Panc1 (cell line): ENCODE measurements around the gene APOC3. TPM values are rescaled to one million over a fixed set of nuclear protein-coding genes. Genes with fewer than 3 reads are reported as not detected.

ENCODE experiments used
- ATAC-seq: fragments of 200-7000 bp; cut with Tn5 transposase; 2 replicates; pipeline ENCODE4 v1.9.1; 2020; ENCODE audit warnings: mild to moderate bottlenecking, moderate library complexity
- BruUV-seq: library from RNA; stranded (reverse); fragments of 400-500 nt; replicated peaks from 2 replicates; lab custom pipeline; 2021; lab: Mats Ljungman, UMichigan
- CTCF ChIA-PET: fragments of 300-600 bp; sonication (Branson Sonifier 250); formaldehyde crosslinking; loops from one replicate; lab custom pipeline; 2022; ENCODE audit warnings: antibody characterized with exemption; lab: Charles Lee
- POLR2A ChIA-PET: fragments of 300-600 bp; sonication (Branson Sonifier 250); formaldehyde crosslinking; loops from one replicate; lab custom pipeline; 2022; ENCODE audit warnings: antibody characterized with exemption; lab: Charles Lee
- DNase-seq: peaks from one replicate; pipeline ENCODE4 v3.0.0-alpha.2; 2010; ENCODE audit warnings: low read depth, low spot score
- H3K27ac ChIP-seq: 2 replicates; pipeline ENCODE4 v1.5.1; 2011; ENCODE audit warnings: mild to moderate bottlenecking, low read length, inconsistent platforms
- H3K27me3 ChIP-seq: fragments of 200-500 bp; sonication (Bioruptor generic); 2 replicates; pipeline ENCODE4 v1.6.0; 2014; ENCODE audit warnings: low read length, inconsistent platforms; ENCODE audit not compliant: control insufficient read depth, insufficient read depth
- H3K36me3 ChIP-seq: fragments of 200-500 bp; sonication (Bioruptor generic); 2 replicates; pipeline ENCODE4 v1.5.1; 2014; ENCODE audit warnings: inconsistent platforms, mild to moderate bottlenecking, low read length, moderate library complexity; ENCODE audit not compliant: control insufficient read depth, insufficient read depth
- H3K4me1 ChIP-seq: 2 replicates; pipeline ENCODE4 v1.5.1; 2011; ENCODE audit warnings: inconsistent platforms, mild to moderate bottlenecking, low read length, moderate library complexity; ENCODE audit not compliant: control insufficient read depth, insufficient read depth
- H3K4me3 ChIP-seq, 2 experiments: 2 replicates each; pipeline ENCODE4 v1.5.1; 2011 to 2012; ENCODE audit warnings: low read depth in 2 of 2, low read length in 2 of 2, mild to moderate bottlenecking in 2 of 2, inconsistent platforms in 1 of 2, moderate library complexity in 1 of 2
- H3K9me3 ChIP-seq: fragments of 200-500 bp; sonication (Bioruptor generic); 2 replicates; pipeline ENCODE4 v1.5.1; 2014; ENCODE audit warnings: low read depth, mild to moderate bottlenecking, inconsistent platforms, low read length, moderate library complexity; ENCODE audit not compliant: control insufficient read depth, insufficient read depth
- CTCF ChIP-seq: fragments of 450-650 bp; IDR thresholded peaks from 2 replicates; pipeline ENCODE4 v1.5.1; 2017; ENCODE audit warnings: mild to moderate bottlenecking
- POLR2AphosphoS5 ChIP-seq: IDR thresholded peaks from 2 replicates; pipeline ENCODE4 v1.6.1; 2012; ENCODE audit warnings: mild to moderate bottlenecking, low read depth, low read length, moderate library complexity
- REST ChIP-seq, 2 experiments: IDR thresholded peaks; 2 replicates each; pipeline ENCODE4 v1.6.1; 2011 to 2012; ENCODE audit warnings: low read depth in 2 of 2, control low read depth in 1 of 2, low read length in 1 of 2, mild to moderate bottlenecking in 1 of 2, moderate library complexity in 1 of 2; ENCODE audit not compliant: insufficient read depth in 1 of 2
- SIN3A ChIP-seq: IDR thresholded peaks from 2 replicates; pipeline ENCODE4 v1.6.1; 2012; ENCODE audit warnings: low read depth, mild to moderate bottlenecking, low read length, moderate library complexity, borderline replicate concordance; ENCODE audit not compliant: insufficient read depth
- TCF7L2 ChIP-seq: IDR thresholded peaks from 2 replicates; pipeline ENCODE4 v1.6.1; 2011; ENCODE audit warnings: mild to moderate bottlenecking, low read depth, low read length, inconsistent platforms
- in situ Hi-C: cut with HindIII; loops from 2 replicates; pipeline ENCODE4 v1.10.0; 2016; ENCODE audit warnings: low sequenced_read_pairs, low pct_unique_long_range_greater_than_20kb
- intact Hi-C: fragments of 100-400 bp; cut with micrococcal nuclease; formaldehyde crosslinking; loops from one replicate; pipeline ENCODE4 v1.10.0; 2022; ENCODE audit not compliant: unreplicated experiment
- total RNA-seq: library from RNA; stranded (reverse); gene quantifications from one replicate; pipeline ENCODE4 v1.2.1, GENCODE V29; 2021; ENCODE audit not compliant: unreplicated experiment

Gene APOC3
- total RNA-seq, 1 experiment from 2014 or later, result 1.2 TPM

DNA sequence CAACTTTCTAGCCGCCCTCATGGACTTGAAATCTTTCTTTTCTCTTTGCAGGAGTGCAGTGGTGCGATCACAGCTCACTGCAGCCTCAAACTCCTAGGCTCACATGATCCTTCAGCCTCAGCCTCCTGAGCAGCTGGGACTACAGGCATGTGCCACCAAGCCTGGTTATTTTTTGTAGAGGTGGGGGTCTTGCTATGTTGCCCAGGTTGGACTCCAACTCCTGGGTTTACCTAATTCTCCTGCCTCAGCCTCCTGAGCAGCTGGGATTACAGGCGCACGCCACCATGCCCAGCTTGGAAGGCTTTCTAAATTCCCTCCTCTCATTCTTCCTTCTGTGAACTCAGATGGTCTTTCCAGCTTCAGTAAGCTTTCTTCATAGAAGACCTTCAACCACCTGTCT lies 12.4 kb downstream of the APOC3 start:
- POLR2A ChIA-PET, result no interaction called here
- no peaks in the 10 kb centered on the region; the same call in 1 of the 2 replicates for H3K36me3 ChIP-seq
- CTCF ChIA-PET, result interaction anchor here (0.7 kb wide), 1 partner anchor 29 kb away, joined by 6 read pairs; no protein-coding TSS in a partner anchor
- no peak overlapping the region for H3K4me3 ChIP-seq
- intact Hi-C loops, result no loop called here
- H3K27me3 ChIP-seq, result no peaks in the 10 kb centered on the region
- ATAC-seq (no peak), DNase-seq (no peak)
- BruUV-seq, result no TSS peak
- H3K9me3 ChIP-seq, result no peaks in the 10 kb centered on the region
- in situ Hi-C loops, result no loop called here
- no peaks in the 10 kb centered on the region for H3K4me1 ChIP-seq
- no peak overlapping the region for H3K27ac ChIP-seq
- TF ChIP-seq SIN3A (no peak), POLR2AphosphoS5 (no peak)

- Histone ChIP-seq H3K27ac (no peak overlapping the region), H3K4me1 (no peaks in the 10 kb centered on the region), H3K4me3 (no peak overlapping the region), H3K9me3 (no peaks in the 10 kb centered on the region), H3K36me3 (no peaks in the 10 kb centered on the region; the same call in 1 of the 2 replicates), H3K27me3 (no peaks in the 10 kb centered on the region)
- in situ Hi-C loops (no loop called here), intact Hi-C loops (no loop called here)
- CTCF ChIA-PET, result no interaction called here
- ATAC-seq, result no peak
- TF ChIP-seq REST (IDR thresholded peaks at IDR 0.05; ENCODE audit: insufficient read depth in 1 of 2, low read depth in 2 of 2, low read length in 1 of 2) (no peak), SIN3A (no peak), CTCF (no peak), POLR2AphosphoS5 (no peak), TCF7L2 (no peak)
- no TSS peak for BruUV-seq
- no peak for DNase-seq
- POLR2A ChIA-PET, result no interaction called here
These were observed 13.2 kb downstream of the APOC3 start for GRCh38 chr11:116842909-116843308.

- CTCF ChIA-PET, result no interaction called here
- intact Hi-C loops (no loop called here), in situ Hi-C loops (no loop called here)
- ATAC-seq, result no peak
- H3K27me3 ChIP-seq, result no peaks in the 10 kb centered on the region
- no peaks in the 10 kb centered on the region; the same call in 1 of the 2 replicates for H3K36me3 ChIP-seq
- TSS peak; percentile 51 for BruUV-seq
- no peaks in the 10 kb centered on the region for H3K9me3 ChIP-seq
- no peak overlapping the region for H3K4me3 ChIP-seq
- no peak for DNase-seq
- no peak overlapping the region for H3K27ac ChIP-seq
- TF ChIP-seq TCF7L2, result no peak
- no peak for TF ChIP-seq POLR2AphosphoS5
- TF ChIP-seq SIN3A, result no peak
- TF ChIP-seq REST (IDR thresholded peaks at IDR 0.05; ENCODE audit: insufficient read depth in 1 of 2, low read depth in 2 of 2, low read length in 1 of 2), result no peak
- TF ChIP-seq CTCF, result no peak
- POLR2A ChIA-PET, result no interaction called here
- no peaks in the 10 kb centered on the region for H3K4me1 ChIP-seq
These were observed 14.0 kb downstream of the APOC3 start for GRCh38 chr11:116843661-116844060.
